ENCODE data around the gene E2F4. TPM values are rescaled to one million over a fixed set of nuclear protein-coding genes. Genes with fewer than 3 reads are reported as not detected.

Gene E2F4
- total and polyA plus RNA-seq, 2 experiments from 2014 or later = 67.0 to 135 TPM

GRCh38 chr16:67228034-67228785 lies 36.3 kb downstream of the E2F4 start:
- Histone ChIP-seq H4K20me1 (replicated peaks; ENCODE audit: insufficient read depth) (peaks cover 5% of the 10 kb centered on the region; the same call in 1 of the 2 replicates), H3F3A (replicated peaks; ENCODE audit: low read depth) (no peaks in the 10 kb centered on the region), H2AFZ (no peak overlapping the region), H3K27me3 (ENCODE audit: insufficient read depth) (no peaks in the 10 kb centered on the region), H3K4me1 (ENCODE audit: insufficient read depth) (peaks cover 3% of the 10 kb centered on the region; the same call in 1 of the 2 replicates), H3K4me2 (peak overlapping the region; percentile 93), H3K27ac (ENCODE audit: low read depth) (no peak overlapping the region), H3K4me3 (peak overlapping the region; percentile 86), H3K36me3 (ENCODE audit: insufficient read depth) (peaks cover 9% of the 10 kb centered on the region; the same call in 1 of the 2 replicates), H3K9me2 (ENCODE audit: insufficient read depth) (no peaks in the 10 kb centered on the region), H3K79me2 (replicated peaks; ENCODE audit: insufficient read depth) (peaks cover 11% of the 10 kb centered on the region)
- ATAC-seq (no peak), DNase-seq (ENCODE audit: low spot score) (no peak)
- Mint-ChIP-seq H3K4me1 (peaks cover 14% of the 10 kb centered on the region), H3K36me3 (ENCODE audit: low read depth) (peaks cover 49% of the 10 kb centered on the region), H3K9me3 (no peaks in the 10 kb centered on the region), H3K27me3 (ENCODE audit: insufficient read depth, low read depth, poor library complexity) (peaks cover 17% of the 10 kb centered on the region), H3K4me3 (peak overlapping the region; percentile 97), H3K27ac (no peak overlapping the region)
- TF ChIP-seq, protein P1, sequence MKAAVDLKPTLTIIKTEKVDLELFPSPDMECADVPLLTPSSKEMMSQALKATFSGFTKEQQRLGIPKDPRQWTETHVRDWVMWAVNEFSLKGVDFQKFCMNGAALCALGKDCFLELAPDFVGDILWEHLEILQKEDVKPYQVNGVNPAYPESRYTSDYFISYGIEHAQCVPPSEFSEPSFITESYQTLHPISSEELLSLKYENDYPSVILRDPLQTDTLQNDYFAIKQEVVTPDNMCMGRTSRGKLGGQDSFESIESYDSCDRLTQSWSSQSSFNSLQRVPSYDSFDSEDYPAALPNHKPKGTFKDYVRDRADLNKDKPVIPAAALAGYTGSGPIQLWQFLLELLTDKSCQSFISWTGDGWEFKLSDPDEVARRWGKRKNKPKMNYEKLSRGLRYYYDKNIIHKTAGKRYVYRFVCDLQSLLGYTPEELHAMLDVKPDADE (IDR thresholded peaks at IDR 0.05) = no peak
- 0 out of 2 replicates have a peak, but pooled peaks have one; percentile 11 for TF ChIP-seq POLR2AphosphoS5 (IDR thresholded peaks at IDR 0.05; ENCODE audit: low read depth)

DNA sequence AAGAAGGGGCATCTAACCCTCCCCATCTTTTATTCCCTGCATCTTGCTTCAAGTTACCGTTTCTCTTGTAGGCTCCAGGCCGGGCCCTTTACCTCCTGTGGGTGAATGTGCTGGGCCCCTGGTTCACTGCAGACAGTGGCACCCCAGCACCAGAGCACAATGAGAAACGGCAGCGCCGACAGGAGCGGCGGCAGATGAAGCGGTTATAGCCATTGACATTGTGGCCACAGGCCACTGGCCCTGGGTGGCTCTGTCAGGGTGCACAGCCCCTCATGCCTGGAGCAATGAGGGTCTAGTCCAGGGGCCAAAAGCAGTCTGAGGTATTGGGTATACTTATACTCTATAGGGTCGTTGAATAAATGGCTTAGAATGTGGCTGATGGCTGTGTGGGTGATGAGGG lies 37.0 kb downstream of the E2F4 start:
- Histone ChIP-seq H3F3A (replicated peaks; ENCODE audit: low read depth) (no peaks in the 10 kb centered on the region), H4K20me1 (replicated peaks; ENCODE audit: insufficient read depth) (peaks cover 5% of the 10 kb centered on the region; the same call in 1 of the 2 replicates), H3K4me3 (no peak overlapping the region), H3K27ac (ENCODE audit: low read depth) (no peak overlapping the region), H3K4me2 (no peak overlapping the region), H3K4me1 (ENCODE audit: insufficient read depth) (peaks cover 3% of the 10 kb centered on the region; the same call in 1 of the 2 replicates), H2AFZ (no peak overlapping the region), H3K79me2 (replicated peaks; ENCODE audit: insufficient read depth) (peaks cover 11% of the 10 kb centered on the region), H3K9me2 (ENCODE audit: insufficient read depth) (no peaks in the 10 kb centered on the region), H3K36me3 (ENCODE audit: insufficient read depth) (peaks cover 9% of the 10 kb centered on the region; the same call in 1 of the 2 replicates), H3K27me3 (ENCODE audit: insufficient read depth) (no peaks in the 10 kb centered on the region)
- no peak for DNase-seq (ENCODE audit: low spot score)
- Mint-ChIP-seq H3K27me3 (ENCODE audit: insufficient read depth, low read depth, poor library complexity) (peaks cover 17% of the 10 kb centered on the region), H3K36me3 (ENCODE audit: low read depth) (peaks cover 56% of the 10 kb centered on the region), H3K4me1 (peaks cover 14% of the 10 kb centered on the region), H3K9me3 (no peaks in the 10 kb centered on the region), H3K27ac (no peak overlapping the region), H3K4me3 (peak overlapping the region; percentile 51)
- ATAC-seq = no peak
- TF ChIP-seq EZH2phosphoT487 (IDR thresholded peaks at IDR 0.05; ENCODE audit: unreplicated experiment) (no peak), POLR2AphosphoS5 (IDR thresholded peaks at IDR 0.05; ENCODE audit: low read depth) (0 out of 2 replicates have a peak, but pooled peaks have one; percentile 9)

- no peaks in the 10 kb centered on the region for H3F3A ChIP-seq (replicated peaks; ENCODE audit: low read depth)
- no peak overlapping the region for H3K4me3 ChIP-seq
- Mint-ChIP-seq H3K4me3 (no peak overlapping the region; the same call in 2 of the 3 replicates), H3K9me3 (no peaks in the 10 kb centered on the region), H3K27me3 (ENCODE audit: insufficient read depth, low read depth, poor library complexity) (peaks cover 15% of the 10 kb centered on the region), H3K4me1 (peaks cover 14% of the 10 kb centered on the region), H3K36me3 (ENCODE audit: low read depth) (peaks cover 61% of the 10 kb centered on the region), H3K27ac (no peak overlapping the region)
- H3K4me1 ChIP-seq (ENCODE audit: insufficient read depth) = peaks cover 3% of the 10 kb centered on the region; the same call in 1 of the 2 replicates
- no peaks in the 10 kb centered on the region for H3K9me2 ChIP-seq (ENCODE audit: insufficient read depth)
- ATAC-seq (no peak), DNase-seq (ENCODE audit: low spot score) (no peak)
- no peaks in the 10 kb centered on the region for H3K27me3 ChIP-seq (ENCODE audit: insufficient read depth)
- H3K79me2 ChIP-seq (replicated peaks; ENCODE audit: insufficient read depth) = peaks cover 11% of the 10 kb centered on the region
- H2AFZ ChIP-seq = no peak overlapping the region
- no peak overlapping the region for H3K27ac ChIP-seq (ENCODE audit: low read depth)
- H3K4me2 ChIP-seq = no peak overlapping the region
- H3K36me3 ChIP-seq (ENCODE audit: insufficient read depth) = peaks cover 9% of the 10 kb centered on the region; the same call in 1 of the 2 replicates
- H4K20me1 ChIP-seq (replicated peaks; ENCODE audit: insufficient read depth) = peaks cover 5% of the 10 kb centered on the region; the same call in 1 of the 2 replicates
- TF ChIP-seq ZNF462 (CRISPR knock-in tag; IDR thresholded peaks at IDR 0.05) = no peak
- TF ChIP-seq NANOG (IDR thresholded peaks at IDR 0.05; ENCODE audit: borderline replicate concordance) = no peak
- no peak for TF ChIP-seq POLR2AphosphoS5 (IDR thresholded peaks at IDR 0.05; ENCODE audit: low read depth)
Observed at GRCh38 chr16:67229906-67230808, 38.2 kb downstream of the E2F4 start.
